NCI-H146 treated with DMSO at 0.1 percent for 48 hours (cell line): ENCODE data around the gene SFTPB.
"Not testable (repeated sequence)": the region's sequence is repeated elsewhere in the genome, so short reads cannot be mapped to it uniquely, and the experiment has no call there.

Source experiments
- DNase-seq: peaks from one replicate; lab custom pipeline; 2025; ENCODE audit not compliant: unreplicated experiment; lab: John Stamatoyannopoulos, UW

Gene SFTPB

GRCh38 chr2:85659324-85659981 is 8.5 kb downstream of the SFTPB start:
- no peak for DNase-seq

GRCh38 chr2:85657399-85657798 is 10.6 kb downstream of the SFTPB start:
- DNase-seq: not testable (repeated sequence)

GRCh38 chr2:85656468-85656867 is 11.5 kb downstream of the SFTPB start:
- no peak for DNase-seq

- no peak for DNase-seq
Observed at GRCh38 chr2:85655961-85656417, 12.0 kb downstream of the SFTPB start.

GRCh38 chr2:85653996-85654395 is 14.0 kb downstream of the SFTPB start:
- DNase-seq: no peak

GRCh38 chr2:85652056-85652455 is 15.9 kb downstream of the SFTPB start:
- DNase-seq: no peak

- no peak for DNase-seq
Observed at GRCh38 chr2:85651097-85651496, 16.9 kb downstream of the SFTPB start.

- no peak for DNase-seq
Observed at GRCh38 chr2:85650456-85650855, 17.5 kb downstream of the SFTPB start.

GRCh38 chr2:85649201-85650190 is 18.5 kb downstream of the SFTPB start:
- no peak for DNase-seq

GRCh38 chr2:85648619-85649018 is 19.4 kb downstream of the SFTPB start:
- no peak for DNase-seq

- DNase-seq: no peak
Observed at GRCh38 chr2:85647823-85648526, 20.0 kb downstream of the SFTPB start.

GRCh38 chr2:85646166-85646565 is 21.8 kb downstream of the SFTPB start:
- no peak for DNase-seq

GRCh38 chr2:85644909-85645308 is 23.1 kb downstream of the SFTPB start:
- DNase-seq: no peak

GRCh38 chr2:85642725-85643124 is 25.3 kb downstream of the SFTPB start:
- DNase-seq: no peak

GRCh38 chr2:85635636-85636035 is 32.4 kb downstream of the SFTPB start:
- DNase-seq: no peak

- DNase-seq: no peak
Observed at GRCh38 chr2:85635011-85635410, 33.0 kb downstream of the SFTPB start.

GRCh38 chr2:85631316-85631715 is 36.7 kb downstream of the SFTPB start:
- no peak for DNase-seq

GRCh38 chr2:85628658-85629057 is 39.3 kb downstream of the SFTPB start:
- DNase-seq: no peak

- DNase-seq: no peak
Observed at GRCh38 chr2:85623991-85624390, 44.0 kb downstream of the SFTPB start.

GRCh38 chr2:85621338-85621737 is 46.7 kb downstream of the SFTPB start:
- no peak for DNase-seq

GRCh38 chr2:85619617-85620016 is 48.4 kb downstream of the SFTPB start:
- DNase-seq: no peak
